Stimulated activated CD4-positive, alpha-beta T cell treated with anti-CD3 and anti-CD28 coated beads, Interleukin-12 subunit alpha, Interleukin-12 subunit beta, amount 100 ng/mL, for 24 hours (primary cell): ENCODE measurements around the gene HLA-DRA.

Experiments used
- DNase-seq, 2 experiments: peaks; one replicate each; pipeline ENCODE4 v3.0.0-alpha.2; 2020; ENCODE audit warnings: low read depth in 2 of 2

HLA-DRA gene

GRCh38 chr6:32475392-32476206 lies 35.9 kb downstream of the HLA-DRA start:
- no peak for DNase-seq

- DNase-seq: no peak
Observed at GRCh38 chr6:32483968-32484613, 44.4 kb downstream of the HLA-DRA start.

GRCh38 chr6:32484614-32484998 lies 44.9 kb downstream of the HLA-DRA start:
- no peak for DNase-seq

- DNase-seq: no peak
Observed at GRCh38 chr6:32488083-32488482, 48.4 kb downstream of the HLA-DRA start.

GRCh38 chr6:32491700-32492099 lies 52.0 kb downstream of the HLA-DRA start:
- DNase-seq: no peak

- DNase-seq: no peak
Observed at GRCh38 chr6:32492351-32492750, 52.7 kb downstream of the HLA-DRA start.
